Gastroesophageal sphincter (tissue), 3 donors: ENCODE measurements around the gene KCNMA1.

Experiments
- CTCF ChIP-seq, 4 experiments: fragments of 200-600 bp in 2 of 4; fragments of 450-650 bp in 2 of 4; sonication (generic) in 1 of 4; IDR thresholded peaks; one replicate each; pipeline ENCODE4 v1.5.1; 2017 to 2019; ENCODE audit warnings: antibody characterized with exemption in 4 of 4, mild to moderate bottlenecking in 2 of 4, moderate library complexity in 2 of 4
- POLR2AphosphoS5 ChIP-seq: sonication (generic); formaldehyde crosslinking; IDR thresholded peaks from one replicate; pipeline ENCODE4 v1.6.1; 2017; ENCODE audit warnings: antibody characterized with exemption

DNA sequence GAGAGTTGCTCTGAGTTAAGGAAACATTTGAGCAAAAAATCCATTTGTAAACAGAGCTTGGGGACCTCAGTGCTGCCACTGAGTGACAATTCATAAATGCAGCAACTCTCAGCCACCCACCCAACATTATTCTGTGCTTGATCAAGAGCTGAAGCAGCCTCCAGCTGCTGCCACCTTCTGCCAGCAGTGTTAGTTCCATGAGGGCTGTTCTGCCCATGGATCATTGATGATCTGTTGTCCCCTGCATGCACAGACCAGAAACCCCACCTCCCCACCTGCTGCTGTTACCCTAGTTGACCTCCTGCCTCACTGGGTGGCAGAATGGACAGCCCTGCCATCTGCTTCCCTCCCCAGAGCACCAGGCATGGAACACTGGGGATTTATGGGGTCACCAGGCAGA, 305.4 kb downstream of the KCNMA1 start:
- no peak for TF ChIP-seq CTCF (IDR thresholded peaks at IDR 0.05)
- TF ChIP-seq POLR2AphosphoS5, result no peak
